CD4-positive, alpha-beta T cell treated with Interleukin-12 subunit alpha and Interleukin-12 subunit beta, for 1 hour (primary cell): ENCODE results near the gene PRSS12.
"Not testable (repeated sequence)": the region's sequence is repeated elsewhere in the genome, so short reads cannot be mapped to it uniquely, and the experiment has no call there.

Experiments
- DNase-seq: peaks from one replicate; pipeline ENCODE4 v3.0.0-alpha.2; 2020

The PRSS12 gene

GRCh38 chr4:118276580-118276979 is 76.2 kb downstream of the PRSS12 start:
- DNase-seq, result no peak

- DNase-seq, result no peak
Measured at GRCh38 chr4:118273642-118274041, 79.2 kb downstream of the PRSS12 start.

GRCh38 chr4:118271788-118272187 is 81.0 kb downstream of the PRSS12 start:
- no peak for DNase-seq

- peak; percentile 61 for DNase-seq
Measured at GRCh38 chr4:118270492-118270891, 82.3 kb downstream of the PRSS12 start.

GRCh38 chr4:118268780-118269179 is 84.0 kb downstream of the PRSS12 start:
- no peak for DNase-seq

- DNase-seq, result not testable (repeated sequence)
Measured at GRCh38 chr4:118266145-118266496, 86.7 kb downstream of the PRSS12 start.

- peak; percentile 12 for DNase-seq
Measured at GRCh38 chr4:118265312-118266144, 87.3 kb downstream of the PRSS12 start.

GRCh38 chr4:118264096-118264495 is 88.7 kb downstream of the PRSS12 start:
- no peak for DNase-seq

GRCh38 chr4:118260309-118260708 is 92.5 kb downstream of the PRSS12 start:
- no peak for DNase-seq

- DNase-seq, result no peak
Measured at GRCh38 chr4:118259111-118259510, 93.7 kb downstream of the PRSS12 start.

- DNase-seq, result no peak
Measured at GRCh38 chr4:118254368-118254767, 98.4 kb downstream of the PRSS12 start.

GRCh38 chr4:118249890-118250289 is 102.9 kb downstream of the PRSS12 start:
- DNase-seq, result no peak

GRCh38 chr4:118237531-118237930 is 115.3 kb downstream of the PRSS12 start:
- DNase-seq, result no peak

- DNase-seq, result no peak
Measured at GRCh38 chr4:118235566-118236120, 117.2 kb downstream of the PRSS12 start.
